ENCODE results near the gene SLC4A3. TPM values are rescaled to one million over a fixed set of nuclear protein-coding genes. Genes with fewer than 3 reads are reported as not detected.

Gene SLC4A3
- total RNA-seq, 1 experiment from 2014 or later: 20.2 TPM

- H3K4me1 Mint-ChIP-seq (ENCODE audit: low read depth, unreplicated experiment): peaks cover under 1% of the 10 kb centered on the region
- no peaks in the 10 kb centered on the region for H3K36me3 Mint-ChIP-seq (ENCODE audit: insufficient read depth, unreplicated experiment)
- CTCF ChIA-PET: no interaction called here
- H3K27me3 Mint-ChIP-seq (ENCODE audit: unreplicated experiment): no peaks in the 10 kb centered on the region
- intact Hi-C loops (cut with micrococcal nuclease; ENCODE audit: unreplicated experiment): no loop called here
- DNase-seq: no peak
- H3K9me3 Mint-ChIP-seq (ENCODE audit: low read depth, unreplicated experiment): no peaks in the 10 kb centered on the region
- H3K27ac Mint-ChIP-seq (ENCODE audit: unreplicated experiment): no peak overlapping the region
- TF ChIP-seq CTCF (IDR thresholded peaks at IDR 0.05; ENCODE audit: unreplicated experiment): no peak
- BruUV-seq (replicated peaks): no TSS peak
- no peak overlapping the region for H3K4me3 Mint-ChIP-seq (ENCODE audit: low read depth, unreplicated experiment)
These were observed 36.3 kb upstream of the SLC4A3 start for GRCh38 chr2:219591091-219591490.

DNA sequence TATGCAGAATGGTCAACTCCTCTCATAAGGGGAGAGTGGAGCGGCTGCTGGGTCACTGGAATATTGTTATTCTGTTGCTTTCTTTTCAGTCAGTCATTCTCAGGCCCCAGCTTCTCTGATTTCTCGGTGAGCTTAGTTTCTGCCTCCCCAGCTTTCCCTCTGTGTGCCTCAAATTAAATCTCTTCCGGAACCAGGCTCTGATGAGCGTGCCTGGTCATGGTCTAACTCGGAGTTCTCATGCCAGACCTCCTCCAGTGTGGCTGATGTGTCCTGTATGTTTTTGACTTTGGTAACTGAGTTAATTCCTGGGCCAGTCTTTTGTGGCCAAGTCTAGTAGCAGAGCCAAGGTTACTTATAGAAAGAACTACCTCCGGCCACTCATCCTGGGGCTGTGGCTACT, 34.7 kb upstream of the SLC4A3 start:
- TF ChIP-seq CTCF (IDR thresholded peaks at IDR 0.05; ENCODE audit: unreplicated experiment): no peak
- DNase-seq: no peak
- no peaks in the 10 kb centered on the region for H3K9me3 Mint-ChIP-seq (ENCODE audit: low read depth, unreplicated experiment)
- no peak overlapping the region for H3K4me3 Mint-ChIP-seq (ENCODE audit: low read depth, unreplicated experiment)
- BruUV-seq (replicated peaks): no TSS peak
- CTCF ChIA-PET: no interaction called here
- no peak overlapping the region for H3K27ac Mint-ChIP-seq (ENCODE audit: unreplicated experiment)
- H3K27me3 Mint-ChIP-seq (ENCODE audit: unreplicated experiment): no peaks in the 10 kb centered on the region
- intact Hi-C loops (cut with micrococcal nuclease; ENCODE audit: unreplicated experiment): no loop called here
- H3K4me1 Mint-ChIP-seq (ENCODE audit: low read depth, unreplicated experiment): peaks cover 10% of the 10 kb centered on the region
- peaks cover 13% of the 10 kb centered on the region for H3K36me3 Mint-ChIP-seq (ENCODE audit: insufficient read depth, unreplicated experiment)

- peaks cover 10% of the 10 kb centered on the region for H3K4me1 Mint-ChIP-seq (ENCODE audit: low read depth, unreplicated experiment)
- peaks cover 17% of the 10 kb centered on the region for H3K36me3 Mint-ChIP-seq (ENCODE audit: insufficient read depth, unreplicated experiment)
- H3K4me3 Mint-ChIP-seq (ENCODE audit: low read depth, unreplicated experiment): no peak overlapping the region
- no peaks in the 10 kb centered on the region for H3K27me3 Mint-ChIP-seq (ENCODE audit: unreplicated experiment)
- no peak for DNase-seq
- no peaks in the 10 kb centered on the region for H3K9me3 Mint-ChIP-seq (ENCODE audit: low read depth, unreplicated experiment)
- H3K27ac Mint-ChIP-seq (ENCODE audit: unreplicated experiment): no peak overlapping the region
- no peak for TF ChIP-seq CTCF (IDR thresholded peaks at IDR 0.05; ENCODE audit: unreplicated experiment)
- intact Hi-C loops (cut with micrococcal nuclease; ENCODE audit: unreplicated experiment): no loop called here
- CTCF ChIA-PET: no interaction called here
- BruUV-seq (replicated peaks): no TSS peak
These were observed 34.3 kb upstream of the SLC4A3 start for GRCh38 chr2:219593154-219593553.

GRCh38 chr2:219595256-219595655, 32.2 kb upstream of the SLC4A3 start:
- peaks cover 20% of the 10 kb centered on the region for H3K36me3 Mint-ChIP-seq (ENCODE audit: insufficient read depth, unreplicated experiment)
- intact Hi-C loops (cut with micrococcal nuclease; ENCODE audit: unreplicated experiment): no loop called here
- CTCF ChIA-PET: no interaction called here
- no peaks in the 10 kb centered on the region for H3K9me3 Mint-ChIP-seq (ENCODE audit: low read depth, unreplicated experiment)
- no peaks in the 10 kb centered on the region for H3K27me3 Mint-ChIP-seq (ENCODE audit: unreplicated experiment)
- no TSS peak for BruUV-seq (replicated peaks)
- peaks cover 10% of the 10 kb centered on the region for H3K4me1 Mint-ChIP-seq (ENCODE audit: low read depth, unreplicated experiment)
- TF ChIP-seq CTCF (IDR thresholded peaks at IDR 0.05; ENCODE audit: unreplicated experiment): no peak
- no peak overlapping the region for H3K27ac Mint-ChIP-seq (ENCODE audit: unreplicated experiment)
- DNase-seq: no peak
- no peak overlapping the region for H3K4me3 Mint-ChIP-seq (ENCODE audit: low read depth, unreplicated experiment)
